A673 (cell line): ENCODE measurements around the gene DAD1.

Experiments
- EZH2 ChIP-seq: fragments of 200-600 bp; sonication (generic); IDR thresholded peaks from 2 replicates; pipeline ENCODE4 v1.6.1; 2017; ENCODE audit warnings: borderline replicate concordance, low read depth, mild to moderate bottlenecking, mixed read lengths, antibody characterized with exemption, low read length; ENCODE audit not compliant: poor library complexity, severe bottlenecking
- TF ChIP-seq, protein P1 (sequence below): fragments of 300-800, 200-600 bp; sonication (generic); conservative IDR thresholded peaks from 2 replicates; pipeline ENCODE4 v1.5.1; 2017; ENCODE audit warnings: low read depth, mild to moderate bottlenecking, antibody characterized with exemption, low read length, moderate library complexity, mixed read lengths

DNA sequence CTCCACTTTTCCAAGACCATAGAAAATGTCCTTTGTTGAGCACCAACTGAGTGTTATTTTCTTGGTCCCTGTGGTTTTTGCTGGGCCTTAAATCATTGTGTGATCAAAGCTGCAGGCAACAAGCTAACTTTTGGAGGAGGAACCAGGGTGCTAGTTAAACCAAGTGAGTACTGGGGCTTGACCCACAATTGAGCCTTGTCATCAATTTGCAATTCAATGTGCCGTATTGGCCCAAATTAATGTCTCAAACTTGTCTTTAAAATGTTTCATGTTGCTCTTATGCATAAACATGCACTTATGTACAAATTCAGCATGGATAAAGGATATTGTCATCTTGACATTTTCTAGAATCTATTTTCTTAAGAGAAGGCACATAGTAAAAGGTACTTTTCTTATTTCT is 62.3 kb downstream of the DAD1 start:
- TF ChIP-seq, protein P1, sequence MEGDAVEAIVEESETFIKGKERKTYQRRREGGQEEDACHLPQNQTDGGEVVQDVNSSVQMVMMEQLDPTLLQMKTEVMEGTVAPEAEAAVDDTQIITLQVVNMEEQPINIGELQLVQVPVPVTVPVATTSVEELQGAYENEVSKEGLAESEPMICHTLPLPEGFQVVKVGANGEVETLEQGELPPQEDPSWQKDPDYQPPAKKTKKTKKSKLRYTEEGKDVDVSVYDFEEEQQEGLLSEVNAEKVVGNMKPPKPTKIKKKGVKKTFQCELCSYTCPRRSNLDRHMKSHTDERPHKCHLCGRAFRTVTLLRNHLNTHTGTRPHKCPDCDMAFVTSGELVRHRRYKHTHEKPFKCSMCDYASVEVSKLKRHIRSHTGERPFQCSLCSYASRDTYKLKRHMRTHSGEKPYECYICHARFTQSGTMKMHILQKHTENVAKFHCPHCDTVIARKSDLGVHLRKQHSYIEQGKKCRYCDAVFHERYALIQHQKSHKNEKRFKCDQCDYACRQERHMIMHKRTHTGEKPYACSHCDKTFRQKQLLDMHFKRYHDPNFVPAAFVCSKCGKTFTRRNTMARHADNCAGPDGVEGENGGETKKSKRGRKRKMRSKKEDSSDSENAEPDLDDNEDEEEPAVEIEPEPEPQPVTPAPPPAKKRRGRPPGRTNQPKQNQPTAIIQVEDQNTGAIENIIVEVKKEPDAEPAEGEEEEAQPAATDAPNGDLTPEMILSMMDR, result no peak
- no peak for TF ChIP-seq EZH2
